ENCODE results near the gene CSTPP1.

CSTPP1 gene

GRCh38 chr11:46898396-46899095, 38.0 kb upstream of the CSTPP1 start:
- no peak overlapping the region for H3K4me3 ChIP-seq (ENCODE audit: low read length)
- no peaks in the 10 kb centered on the region for H3K9me3 ChIP-seq (ENCODE audit: control insufficient read depth, low read length)
- no peaks in the 10 kb centered on the region for H3K36me3 ChIP-seq (ENCODE audit: control insufficient read depth, insufficient read depth, low read length)
- H3K27me3 ChIP-seq (ENCODE audit: control insufficient read depth, insufficient read depth, low read length) = no peaks in the 10 kb centered on the region
- no peak overlapping the region for H3K9ac ChIP-seq (ENCODE audit: low read length)
- no peaks in the 10 kb centered on the region for H3K4me1 ChIP-seq (ENCODE audit: control insufficient read depth, insufficient read depth, low read length)

- Histone ChIP-seq H3K27me3 (ENCODE audit: control insufficient read depth, insufficient read depth, low read length) (no peaks in the 10 kb centered on the region), H3K9ac (ENCODE audit: low read length) (no peak overlapping the region), H3K9me3 (ENCODE audit: control insufficient read depth, low read length) (no peaks in the 10 kb centered on the region), H3K36me3 (ENCODE audit: control insufficient read depth, insufficient read depth, low read length) (no peaks in the 10 kb centered on the region), H3K4me1 (ENCODE audit: control insufficient read depth, insufficient read depth, low read length) (no peaks in the 10 kb centered on the region), H3K4me3 (ENCODE audit: low read length) (no peak overlapping the region)
Observed at GRCh38 chr11:46899501-46900025, 37.0 kb upstream of the CSTPP1 start.

GRCh38 chr11:46900091-46900746, 36.3 kb upstream of the CSTPP1 start:
- Histone ChIP-seq H3K9ac (ENCODE audit: low read length) (no peak overlapping the region), H3K9me3 (ENCODE audit: control insufficient read depth, low read length) (no peaks in the 10 kb centered on the region), H3K36me3 (ENCODE audit: control insufficient read depth, insufficient read depth, low read length) (no peaks in the 10 kb centered on the region), H3K27me3 (ENCODE audit: control insufficient read depth, insufficient read depth, low read length) (no peaks in the 10 kb centered on the region), H3K4me3 (ENCODE audit: low read length) (no peak overlapping the region), H3K4me1 (ENCODE audit: control insufficient read depth, insufficient read depth, low read length) (no peaks in the 10 kb centered on the region)

DNA sequence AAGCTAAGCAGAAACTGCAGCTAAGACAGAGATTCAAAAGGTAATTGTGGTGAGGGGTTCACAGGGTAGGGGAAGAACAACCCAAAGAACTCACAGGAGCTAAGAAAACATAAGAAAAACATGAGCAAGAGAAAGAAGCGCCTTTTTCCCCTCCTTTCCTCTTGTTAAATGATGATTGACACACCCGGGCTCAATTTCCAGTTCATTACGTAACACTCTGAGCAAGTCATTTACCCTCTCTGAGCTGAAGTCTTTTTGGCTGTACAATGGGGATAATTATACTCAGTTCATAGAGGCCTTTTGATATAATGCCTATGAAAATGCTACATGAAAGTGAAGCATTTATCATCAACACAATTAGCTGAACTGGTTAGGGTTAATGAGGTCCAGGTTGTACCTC, 35.4 kb upstream of the CSTPP1 start:
- H3K4me3 ChIP-seq (ENCODE audit: low read length) = no peak overlapping the region
- no peak overlapping the region for H3K9ac ChIP-seq (ENCODE audit: low read length)
- peaks cover 4% of the 10 kb centered on the region for H3K4me1 ChIP-seq (ENCODE audit: control insufficient read depth, insufficient read depth, low read length)
- H3K36me3 ChIP-seq (ENCODE audit: control insufficient read depth, insufficient read depth, low read length) = no peaks in the 10 kb centered on the region
- no peaks in the 10 kb centered on the region for H3K9me3 ChIP-seq (ENCODE audit: control insufficient read depth, low read length)
- no peaks in the 10 kb centered on the region for H3K27me3 ChIP-seq (ENCODE audit: control insufficient read depth, insufficient read depth, low read length)

DNA sequence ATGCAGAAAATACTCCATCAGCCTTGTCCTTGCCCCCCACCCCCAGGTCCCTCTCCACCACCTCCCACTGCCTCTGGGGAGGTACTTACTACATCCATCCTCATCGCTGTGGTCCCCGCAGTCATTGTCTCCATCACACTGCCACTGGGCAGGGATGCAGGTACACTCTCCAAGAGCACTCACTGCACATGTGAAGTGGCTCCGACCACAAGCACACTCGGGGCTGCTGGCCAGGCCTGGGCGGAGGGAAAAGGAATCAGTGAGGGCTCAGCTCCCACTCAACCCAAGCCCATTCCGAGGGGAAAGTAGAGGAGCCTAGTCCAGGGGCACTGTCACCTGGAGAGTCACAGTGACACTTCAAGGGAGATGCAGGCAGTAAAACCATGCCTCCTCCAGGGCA, 33.9 kb upstream of the CSTPP1 start:
- Histone ChIP-seq H3K36me3 (ENCODE audit: control insufficient read depth, insufficient read depth, low read length) (no peaks in the 10 kb centered on the region), H3K27me3 (ENCODE audit: control insufficient read depth, insufficient read depth, low read length) (no peaks in the 10 kb centered on the region), H3K4me3 (ENCODE audit: low read length) (no peak overlapping the region), H3K9me3 (ENCODE audit: control insufficient read depth, low read length) (no peaks in the 10 kb centered on the region), H3K9ac (ENCODE audit: low read length) (no peak overlapping the region), H3K4me1 (ENCODE audit: control insufficient read depth, insufficient read depth, low read length) (peaks cover 13% of the 10 kb centered on the region)

DNA sequence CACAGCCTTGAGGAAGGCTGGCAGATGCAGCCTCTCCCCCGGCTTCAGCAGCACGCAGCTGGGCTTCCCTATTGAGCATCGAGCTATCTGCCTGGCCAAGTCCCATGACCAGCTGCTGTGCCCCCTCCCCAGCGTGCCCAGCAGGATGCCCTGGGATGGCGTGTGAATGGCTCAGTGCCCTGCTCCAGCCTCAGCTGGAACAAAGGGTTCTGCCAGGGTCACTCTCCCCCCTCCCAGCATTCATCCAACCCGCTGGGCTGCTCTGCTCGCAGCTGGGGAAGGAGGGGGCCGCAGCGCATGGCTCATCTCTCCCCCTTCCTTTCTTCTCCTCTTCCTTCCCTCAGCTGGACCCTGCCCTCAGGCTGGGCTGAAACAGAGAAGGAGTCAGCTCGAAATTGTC, 32.7 kb upstream of the CSTPP1 start:
- H3K27me3 ChIP-seq (ENCODE audit: control insufficient read depth, insufficient read depth, low read length) = no peaks in the 10 kb centered on the region
- no peak overlapping the region for H3K4me3 ChIP-seq (ENCODE audit: low read length)
- peaks cover 13% of the 10 kb centered on the region for H3K4me1 ChIP-seq (ENCODE audit: control insufficient read depth, insufficient read depth, low read length)
- H3K9me3 ChIP-seq (ENCODE audit: control insufficient read depth, low read length) = no peaks in the 10 kb centered on the region
- no peak overlapping the region for H3K9ac ChIP-seq (ENCODE audit: low read length)
- no peaks in the 10 kb centered on the region for H3K36me3 ChIP-seq (ENCODE audit: control insufficient read depth, insufficient read depth, low read length)

- Histone ChIP-seq H3K4me3 (ENCODE audit: low read length) (no peak overlapping the region), H3K9me3 (ENCODE audit: control insufficient read depth, low read length) (no peaks in the 10 kb centered on the region), H3K9ac (ENCODE audit: low read length) (no peak overlapping the region), H3K4me1 (ENCODE audit: control insufficient read depth, insufficient read depth, low read length) (peaks cover 13% of the 10 kb centered on the region), H3K27me3 (ENCODE audit: control insufficient read depth, insufficient read depth, low read length) (no peaks in the 10 kb centered on the region), H3K36me3 (ENCODE audit: control insufficient read depth, insufficient read depth, low read length) (no peaks in the 10 kb centered on the region)
Observed at GRCh38 chr11:46905806-46906205, 30.8 kb upstream of the CSTPP1 start.

DNA sequence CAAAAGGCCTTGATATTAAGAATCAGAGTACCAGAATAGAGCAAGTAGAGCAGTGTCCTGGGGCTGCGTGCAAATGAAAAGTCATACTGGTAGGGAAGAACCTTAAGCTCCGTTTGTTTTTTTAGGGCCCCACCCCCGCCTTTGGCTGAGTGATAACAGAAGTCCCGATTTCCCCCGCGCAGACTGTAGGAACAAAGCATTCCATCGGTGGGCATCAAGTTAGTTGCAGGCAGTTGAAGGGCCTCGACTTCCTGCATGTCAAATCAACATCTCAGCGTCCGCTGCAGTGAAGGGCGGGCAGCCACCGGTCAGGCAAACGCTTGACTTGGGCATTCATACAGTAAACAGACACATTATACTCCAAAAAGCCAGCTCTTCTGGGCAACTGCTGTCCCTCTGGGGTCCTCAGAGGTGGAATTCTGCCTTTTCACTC, 29.9 kb upstream of the CSTPP1 start:
- H3K4me3 ChIP-seq (ENCODE audit: low read length) = no peak overlapping the region
- H3K4me1 ChIP-seq (ENCODE audit: control insufficient read depth, insufficient read depth, low read length) = peaks cover 13% of the 10 kb centered on the region
- H3K9ac ChIP-seq (ENCODE audit: low read length) = no peak overlapping the region
- H3K27me3 ChIP-seq (ENCODE audit: control insufficient read depth, insufficient read depth, low read length) = no peaks in the 10 kb centered on the region
- no peaks in the 10 kb centered on the region for H3K36me3 ChIP-seq (ENCODE audit: control insufficient read depth, insufficient read depth, low read length)
- H3K9me3 ChIP-seq (ENCODE audit: control insufficient read depth, low read length) = no peaks in the 10 kb centered on the region

DNA sequence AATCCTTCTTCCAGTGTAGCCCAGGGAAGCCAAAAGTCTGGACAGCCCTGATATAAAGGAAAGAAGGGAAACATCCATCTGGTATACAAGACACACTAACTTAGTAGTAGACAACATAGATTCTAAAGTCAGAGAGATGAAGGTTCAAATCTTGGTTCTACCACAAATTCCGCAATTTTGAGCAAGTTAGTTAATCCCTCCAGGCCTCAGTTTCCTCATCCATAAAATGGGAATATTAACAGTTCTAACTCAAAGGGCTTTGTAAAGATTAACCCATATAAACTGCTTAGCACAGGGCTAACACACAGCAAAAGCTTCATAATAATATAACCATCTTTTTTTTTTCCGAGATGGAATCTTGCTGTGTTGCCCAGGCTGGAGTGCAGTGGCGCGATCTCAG, 29.0 kb upstream of the CSTPP1 start:
- H3K9ac ChIP-seq (ENCODE audit: low read length) = no peak overlapping the region

DNA sequence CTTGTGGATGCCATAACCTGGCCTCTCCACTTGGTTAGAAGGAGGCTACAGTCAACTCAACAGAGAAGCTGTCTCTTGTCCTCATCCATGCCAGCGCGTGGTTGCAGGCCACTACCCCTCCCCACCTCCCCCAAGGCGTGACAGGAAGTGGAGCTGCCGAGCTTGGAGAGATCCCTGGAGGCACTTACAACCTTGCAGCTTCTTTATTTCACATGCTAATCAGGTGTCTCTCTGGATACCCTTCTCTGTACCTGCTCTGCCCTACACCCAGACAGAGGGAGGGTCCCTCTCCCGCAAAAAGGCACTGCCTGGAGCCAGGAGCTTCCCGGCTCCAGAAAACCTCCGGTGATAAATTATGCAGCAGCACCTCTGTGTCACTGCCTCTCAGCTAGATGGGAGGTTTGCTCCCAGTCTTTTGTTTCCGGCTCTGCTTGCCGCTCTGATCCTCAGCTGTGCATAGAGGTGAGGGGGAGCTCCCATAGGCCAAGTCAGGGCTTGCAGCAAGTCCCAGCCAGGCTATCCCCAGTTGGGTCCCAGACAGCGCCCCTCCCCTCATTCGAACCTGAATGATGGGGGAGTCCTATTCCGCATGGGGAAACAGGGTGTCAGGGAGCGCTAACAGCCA, 23.9 kb upstream of the CSTPP1 start:
- Histone ChIP-seq H3K4me1 (ENCODE audit: control insufficient read depth, insufficient read depth, low read length) (peaks cover 22% of the 10 kb centered on the region), H3K4me3 (ENCODE audit: low read length) (no peak overlapping the region), H3K36me3 (ENCODE audit: control insufficient read depth, insufficient read depth, low read length) (no peaks in the 10 kb centered on the region), H3K9me3 (ENCODE audit: control insufficient read depth, low read length) (no peaks in the 10 kb centered on the region), H3K27me3 (ENCODE audit: control insufficient read depth, insufficient read depth, low read length) (peaks cover 8% of the 10 kb centered on the region), H3K9ac (ENCODE audit: low read length) (peak overlapping the region; percentile 14)

More for the DNA sequence above, 29.0 kb upstream of the CSTPP1 start:
- Histone ChIP-seq H3K27me3 (ENCODE audit: control insufficient read depth, insufficient read depth, low read length) (no peaks in the 10 kb centered on the region), H3K4me1 (ENCODE audit: control insufficient read depth, insufficient read depth, low read length) (peaks cover 16% of the 10 kb centered on the region), H3K36me3 (ENCODE audit: control insufficient read depth, insufficient read depth, low read length) (no peaks in the 10 kb centered on the region), H3K9me3 (ENCODE audit: control insufficient read depth, low read length) (no peaks in the 10 kb centered on the region), H3K4me3 (ENCODE audit: low read length) (no peak overlapping the region)

- no peak overlapping the region for H3K9ac ChIP-seq (ENCODE audit: low read length)
- peaks cover 22% of the 10 kb centered on the region for H3K4me1 ChIP-seq (ENCODE audit: control insufficient read depth, insufficient read depth, low read length)
- no peaks in the 10 kb centered on the region for H3K9me3 ChIP-seq (ENCODE audit: control insufficient read depth, low read length)
- peaks cover 10% of the 10 kb centered on the region for H3K27me3 ChIP-seq (ENCODE audit: control insufficient read depth, insufficient read depth, low read length)
- H3K36me3 ChIP-seq (ENCODE audit: control insufficient read depth, insufficient read depth, low read length) = no peaks in the 10 kb centered on the region
- no peak overlapping the region for H3K4me3 ChIP-seq (ENCODE audit: low read length)
Observed at GRCh38 chr11:46913484-46913883, 23.1 kb upstream of the CSTPP1 start.

- Histone ChIP-seq H3K9me3 (ENCODE audit: control insufficient read depth, low read length) (no peaks in the 10 kb centered on the region), H3K4me1 (ENCODE audit: control insufficient read depth, insufficient read depth, low read length) (peaks cover 27% of the 10 kb centered on the region), H3K9ac (ENCODE audit: low read length) (no peak overlapping the region), H3K36me3 (ENCODE audit: control insufficient read depth, insufficient read depth, low read length) (no peaks in the 10 kb centered on the region), H3K4me3 (ENCODE audit: low read length) (no peak overlapping the region), H3K27me3 (ENCODE audit: control insufficient read depth, insufficient read depth, low read length) (peaks cover 10% of the 10 kb centered on the region)
Observed at GRCh38 chr11:46914363-46914762, 22.2 kb upstream of the CSTPP1 start.

Data from mucosa of stomach (tissue), 1 donor.